H1 (cell line): ENCODE measurements around the gene CDK5. TPM values are rescaled to one million over a fixed set of nuclear protein-coding genes. Genes with fewer than 3 reads are reported as not detected.

Experiments used
- SIX5 ChIP-seq: IDR thresholded peaks from 2 replicates; pipeline ENCODE4 v1.6.1; 2011; ENCODE audit warnings: mild to moderate bottlenecking, low read depth, low read length
- polyA plus RNA-seq, 7 experiments: library from polyadenylated mRNA; depleted of rRNA in 3 of 7; stranded (reverse) in 5 of 7; unstranded in 2 of 7; fragments of >200 nt in 5 of 7; fragments of 200-250 nt in 2 of 7; gene quantifications; 1 replicate in 5 of 7; 2 replicates in 1 of 7; 4 replicates in 1 of 7; pipeline versions ENCODE4 v1.2.1 to v1.2.3, GENCODE V29; 2011 to 2013; ENCODE audit warnings: missing spikeins in 2 of 7, mixed read lengths in 2 of 7
- total RNA-seq: library from RNA; stranded (reverse); fragmentation: NEBNext Ultra II Directional; extraction: Animal tissue kit (Norgen Biotek cat#: 25700); gene quantifications from 2 replicates; pipeline ENCODE4 v1.2.1, GENCODE V29; 2021

Gene CDK5
- total and polyA plus RNA-seq, 2 of the 8 experiments (the other 6 are each of a cell fraction or from before 2014, with no cell fraction given) = 22.8 to 37.2 TPM

GRCh38 chr7:151010307-151011096 lies 47.2 kb downstream of the CDK5 start (continued):
- no peak for TF ChIP-seq SIX5
